Measurements from ENCODE around the gene FKBP1B. TPM values are rescaled to one million over a fixed set of nuclear protein-coding genes. Genes with fewer than 3 reads are reported as not detected.
"Not testable (repeated sequence)": the region's sequence is repeated elsewhere in the genome, so short reads cannot be mapped to it uniquely, and the experiment has no call there.

The FKBP1B gene
- polyA plus RNA-seq (ENCODE audit: insufficient read length in 4 of 4), result 10 to 100 TPM; 10.8 to 12.1 (median 10.9) TPM

GRCh38 chr2:24049485-24050021 lies at the start of gene FKBP1B:
FKBP1B (plus strand) TSS chr2:24049741; CDS start chr2:24049850, 109 bp downstream.
- DNase-seq (ENCODE audit: low read depth in 4 of 4, low spot score in 2 of 4), result peak in 3 of 4 donors; percentile 20 to 47 (median 26)

- no peak for DNase-seq (ENCODE audit: low read depth in 4 of 4, low spot score in 2 of 4)
Measured at GRCh38 chr2:24007693-24008092, 41.8 kb upstream of the FKBP1B start.

GRCh38 chr2:24008672-24009366 lies 40.7 kb upstream of the FKBP1B start:
- DNase-seq (ENCODE audit: low read depth in 4 of 4, low spot score in 2 of 4), result no peak

GRCh38 chr2:24009367-24009679 lies 40.2 kb upstream of the FKBP1B start:
- DNase-seq (ENCODE audit: low read depth in 4 of 4, low spot score in 2 of 4), result no peak

- DNase-seq (ENCODE audit: low read depth in 4 of 4, low spot score in 2 of 4), result no peak
Measured at GRCh38 chr2:24009680-24010476, 39.7 kb upstream of the FKBP1B start, which contains the start of gene MFSD2B. MFSD2B (plus strand) TSS chr2:24010085; CDS start chr2:24010097, 12 bp downstream.

- DNase-seq (ENCODE audit: low read depth in 4 of 4, low spot score in 2 of 4), result no peak
Measured at GRCh38 chr2:24010477-24011249, 38.9 kb upstream of the FKBP1B start.

- DNase-seq (ENCODE audit: low read depth in 4 of 4, low spot score in 2 of 4), result no peak
Measured at GRCh38 chr2:24011250-24012104, 38.1 kb upstream of the FKBP1B start.

- DNase-seq (ENCODE audit: low read depth in 4 of 4, low spot score in 2 of 4), result no peak
Measured at GRCh38 chr2:24012521-24013188, 36.9 kb upstream of the FKBP1B start.

- not testable (repeated sequence) for DNase-seq (ENCODE audit: low read depth in 4 of 4, low spot score in 2 of 4)
Measured at GRCh38 chr2:24014902-24015301, 34.6 kb upstream of the FKBP1B start.

- DNase-seq (ENCODE audit: low read depth in 4 of 4, low spot score in 2 of 4), result no peak
Measured at GRCh38 chr2:24015562-24016375, 33.8 kb upstream of the FKBP1B start.

- no peak for DNase-seq (ENCODE audit: low read depth in 4 of 4, low spot score in 2 of 4)
Measured at GRCh38 chr2:24016376-24016761, 33.2 kb upstream of the FKBP1B start.

- DNase-seq (ENCODE audit: low read depth in 4 of 4, low spot score in 2 of 4), result no peak
Measured at GRCh38 chr2:24016853-24017703, 32.5 kb upstream of the FKBP1B start.

- no peak for DNase-seq (ENCODE audit: low read depth in 4 of 4, low spot score in 2 of 4)
Measured at GRCh38 chr2:24017711-24018110, 31.8 kb upstream of the FKBP1B start.

- no peak for DNase-seq (ENCODE audit: low read depth in 4 of 4, low spot score in 2 of 4)
Measured at GRCh38 chr2:24018241-24018640, 31.3 kb upstream of the FKBP1B start.

- DNase-seq (ENCODE audit: low read depth in 4 of 4, low spot score in 2 of 4), result no peak
Measured at GRCh38 chr2:24019729-24020128, 29.8 kb upstream of the FKBP1B start.

GRCh38 chr2:24020244-24020643 lies 29.3 kb upstream of the FKBP1B start:
- no peak for DNase-seq (ENCODE audit: low read depth in 4 of 4, low spot score in 2 of 4)

GRCh38 chr2:24021122-24021998 lies 28.2 kb upstream of the FKBP1B start:
- DNase-seq (ENCODE audit: low read depth in 4 of 4, low spot score in 2 of 4), result no peak
